OCI-LY7 (cell line): ENCODE data around the gene SDE2.
"Not testable (repeated sequence)": the region's sequence is repeated elsewhere in the genome, so short reads cannot be mapped to it uniquely, and the experiment has no call there.

Source experiments
- EZH2phosphoT487 ChIP-seq: fragments of 200-600 bp; sonication (generic); IDR thresholded peaks from 2 replicates; pipeline ENCODE4 v1.6.1; 2018; ENCODE audit warnings: low read depth, borderline replicate concordance, mild to moderate bottlenecking, mixed run types, antibody characterized with exemption, low read length, moderate library complexity, mixed read lengths
- TF ChIP-seq, protein P1 (sequence below): fragments of 200-600 bp; sonication (generic); conservative IDR thresholded peaks from 2 replicates; pipeline ENCODE4 v1.5.1; 2014; ENCODE audit warnings: mild to moderate bottlenecking, antibody characterized with exemption, low read length, moderate library complexity, mixed read lengths

DNA sequence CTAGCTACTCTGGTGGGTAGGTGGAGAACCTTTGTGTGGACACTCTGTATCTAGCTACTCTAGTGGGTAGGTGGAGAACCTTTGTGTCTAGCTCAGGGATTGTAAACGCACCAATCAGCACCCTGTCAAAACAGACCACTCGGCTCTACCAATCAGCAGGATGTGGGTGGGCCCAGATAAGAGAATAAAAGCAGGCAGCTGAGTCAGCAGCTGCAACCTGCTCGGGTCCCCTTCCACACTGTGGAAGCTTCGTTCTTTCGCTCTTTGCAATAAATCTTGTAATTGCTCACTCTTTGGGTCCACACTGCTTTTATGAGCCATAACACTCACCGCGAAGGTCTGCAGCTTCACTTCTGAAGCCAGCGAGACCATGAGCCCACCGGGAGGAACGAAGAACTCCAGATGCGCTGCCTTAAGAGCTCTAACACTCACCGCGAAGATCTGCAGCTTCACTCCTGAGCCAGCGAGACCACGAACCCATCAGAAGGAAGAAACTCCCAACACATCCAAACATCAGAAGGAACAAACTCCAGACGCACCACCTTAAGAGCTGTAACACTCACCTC is 28.5 kb downstream of the SDE2 start:
- TF ChIP-seq, protein P1, sequence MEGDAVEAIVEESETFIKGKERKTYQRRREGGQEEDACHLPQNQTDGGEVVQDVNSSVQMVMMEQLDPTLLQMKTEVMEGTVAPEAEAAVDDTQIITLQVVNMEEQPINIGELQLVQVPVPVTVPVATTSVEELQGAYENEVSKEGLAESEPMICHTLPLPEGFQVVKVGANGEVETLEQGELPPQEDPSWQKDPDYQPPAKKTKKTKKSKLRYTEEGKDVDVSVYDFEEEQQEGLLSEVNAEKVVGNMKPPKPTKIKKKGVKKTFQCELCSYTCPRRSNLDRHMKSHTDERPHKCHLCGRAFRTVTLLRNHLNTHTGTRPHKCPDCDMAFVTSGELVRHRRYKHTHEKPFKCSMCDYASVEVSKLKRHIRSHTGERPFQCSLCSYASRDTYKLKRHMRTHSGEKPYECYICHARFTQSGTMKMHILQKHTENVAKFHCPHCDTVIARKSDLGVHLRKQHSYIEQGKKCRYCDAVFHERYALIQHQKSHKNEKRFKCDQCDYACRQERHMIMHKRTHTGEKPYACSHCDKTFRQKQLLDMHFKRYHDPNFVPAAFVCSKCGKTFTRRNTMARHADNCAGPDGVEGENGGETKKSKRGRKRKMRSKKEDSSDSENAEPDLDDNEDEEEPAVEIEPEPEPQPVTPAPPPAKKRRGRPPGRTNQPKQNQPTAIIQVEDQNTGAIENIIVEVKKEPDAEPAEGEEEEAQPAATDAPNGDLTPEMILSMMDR = not testable (repeated sequence)
- TF ChIP-seq EZH2phosphoT487 = not testable (repeated sequence)
